Activated naive CD4-positive, alpha-beta T cell treated with anti-CD3 and anti-CD28 coated beads for 36 hours (primary cell): ENCODE results near the gene RAB11FIP4. TPM values are rescaled to one million over a fixed set of nuclear protein-coding genes. Genes with fewer than 3 reads are reported as not detected.

Source experiments
- CTCF ChIA-PET: fragments of 350-600 bp; sonication (Branson Sonifier 250); formaldehyde crosslinking; loops from one replicate; lab custom pipeline; 2021; ENCODE audit warnings: antibody characterized with exemption; lab: Charles Lee
- DNase-seq: peaks from one replicate; pipeline ENCODE4 v3.0.0-alpha.2; 2020
- H3K27ac Mint-ChIP-seq: one replicate; pipeline ENCODE4 v1.8.0; 2021; ENCODE audit warnings: mild to moderate bottlenecking, mixed read lengths
- H3K27me3 Mint-ChIP-seq: one replicate; pipeline ENCODE4 v1.8.0; 2021; ENCODE audit warnings: low read depth, mixed read lengths
- H3K36me3 Mint-ChIP-seq: one replicate; pipeline ENCODE4 v1.8.0; 2021; ENCODE audit warnings: low read depth, mixed read lengths
- H3K4me1 Mint-ChIP-seq: one replicate; pipeline ENCODE4 v1.8.0; 2021; ENCODE audit warnings: low read depth, mixed read lengths
- H3K4me3 Mint-ChIP-seq: one replicate; pipeline ENCODE4 v1.8.0; 2021; ENCODE audit warnings: mild to moderate bottlenecking, moderate library complexity, mixed read lengths
- H3K9me3 Mint-ChIP-seq: one replicate; pipeline ENCODE4 v1.8.0; 2021; ENCODE audit warnings: mixed read lengths
- intact Hi-C: fragments of 100-400 bp; cut with micrococcal nuclease; formaldehyde crosslinking; loops from one replicate; pipeline ENCODE4 v1.15.1; 2023
- total RNA-seq, 2 experiments: library from RNA; stranded (reverse); gene quantifications; one replicate each; pipeline ENCODE4 v1.2.3, GENCODE V29; 2021

Gene RAB11FIP4
- total RNA-seq, 2 experiments from 2014 or later, result 31.3 to 33.1 TPM

DNA sequence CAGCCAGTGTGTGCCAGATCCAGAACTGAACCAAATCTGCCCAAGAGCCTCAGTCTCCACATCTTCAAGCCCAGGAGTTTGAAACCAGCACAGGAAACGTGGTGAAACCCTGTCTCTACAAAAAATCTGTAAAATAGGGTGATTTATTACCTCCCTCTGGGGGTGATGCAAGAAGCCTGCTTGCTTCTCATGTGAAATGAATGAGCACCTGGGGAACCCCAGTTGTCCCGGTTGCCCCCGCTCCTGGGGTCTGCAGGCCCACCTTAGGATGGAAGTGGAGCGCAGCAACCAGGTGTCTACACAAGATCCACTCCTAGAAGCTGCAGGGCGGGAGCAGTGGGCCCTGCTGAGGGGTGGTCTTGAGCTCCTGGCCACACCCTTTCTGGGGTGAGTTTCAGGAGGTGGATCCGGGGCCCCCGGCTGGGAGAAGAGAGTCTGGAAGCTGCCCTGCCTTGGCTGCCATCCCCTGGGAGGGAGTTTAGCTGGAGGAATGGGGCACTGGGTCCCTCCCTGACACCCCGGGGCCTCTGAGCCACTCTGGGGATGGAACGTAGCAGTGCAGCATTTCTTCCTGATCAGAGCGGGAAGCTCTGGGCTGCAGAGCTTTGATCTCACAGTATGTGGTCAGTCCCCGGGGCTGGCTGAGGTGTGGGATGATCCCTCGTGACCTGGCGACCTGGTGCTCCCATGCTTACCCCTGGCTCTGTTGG is 117.8 kb downstream of the RAB11FIP4 start:
- peaks cover 52% of the 10 kb centered on the region for H3K4me1 Mint-ChIP-seq
- peak overlapping the region; percentile 93 for H3K4me3 Mint-ChIP-seq
- H3K27me3 Mint-ChIP-seq, result no peaks in the 10 kb centered on the region
- no peaks in the 10 kb centered on the region for H3K9me3 Mint-ChIP-seq
- H3K36me3 Mint-ChIP-seq, result peaks cover 2% of the 10 kb centered on the region
- CTCF ChIA-PET, result interaction anchor here (0.5 to 3.5 kb wide), 14 partner anchors 8 to 293 kb away, joined by 3 to 34 read pairs (median 4); no protein-coding TSS in a partner anchor
- intact Hi-C loops, result loop anchor here (1.0 kb wide), 2 partner anchors 15 to 21 kb away; no protein-coding TSS in a partner anchor
- H3K27ac Mint-ChIP-seq, result peak overlapping the region; percentile 100
- DNase-seq, result peak; percentile 60

DNA sequence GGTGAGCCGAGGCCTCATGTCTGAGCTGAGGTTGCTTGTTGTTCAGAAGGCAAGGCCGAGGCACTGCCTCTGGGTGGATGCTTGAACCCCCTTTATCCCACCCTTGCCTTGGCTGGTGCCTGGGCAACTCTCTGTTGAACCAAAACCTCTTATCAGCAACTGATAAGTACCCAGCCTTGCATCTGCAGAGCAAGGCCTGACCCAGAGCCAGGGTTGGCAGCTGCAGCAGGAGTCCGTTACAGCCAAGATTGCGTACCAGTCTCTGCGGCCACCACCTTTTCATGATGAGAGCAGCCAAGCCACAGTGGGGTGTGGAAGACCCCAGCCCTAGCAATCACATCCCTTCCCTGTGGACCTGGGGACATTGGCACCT is 118.3 kb downstream of the RAB11FIP4 start:
- peaks cover 54% of the 10 kb centered on the region for H3K4me1 Mint-ChIP-seq

GRCh38 chr17:31510308-31511194 is 119.1 kb downstream of the RAB11FIP4 start:
- intact Hi-C loops, result no loop called here
- H3K36me3 Mint-ChIP-seq, result peaks cover 2% of the 10 kb centered on the region
- no peaks in the 10 kb centered on the region for H3K27me3 Mint-ChIP-seq
- no peaks in the 10 kb centered on the region for H3K9me3 Mint-ChIP-seq
- peak overlapping the region; percentile 100 for H3K27ac Mint-ChIP-seq
- DNase-seq, result peak; percentile 48
- peak overlapping the region; percentile 93 for H3K4me3 Mint-ChIP-seq
- CTCF ChIA-PET, result interaction anchor here (0.8 to 3.5 kb wide), 15 partner anchors 7 to 294 kb away, joined by 3 to 34 read pairs (median 5); no protein-coding TSS in a partner anchor
- peaks cover 60% of the 10 kb centered on the region for H3K4me1 Mint-ChIP-seq

More for the DNA sequence above, 118.3 kb downstream of the RAB11FIP4 start:
- Mint-ChIP-seq H3K27me3 (no peaks in the 10 kb centered on the region), H3K4me3 (peak overlapping the region; percentile 93), H3K36me3 (peaks cover 2% of the 10 kb centered on the region), H3K9me3 (no peaks in the 10 kb centered on the region), H3K27ac (peak overlapping the region; percentile 100)
- CTCF ChIA-PET, result interaction anchor here (0.8 to 3.5 kb wide), 14 partner anchors 8 to 293 kb away, joined by 3 to 34 read pairs (median 6); no protein-coding TSS in a partner anchor
- DNase-seq, result no peak
- intact Hi-C loops, result loop anchor here (1.0 kb wide), 2 partner anchors 15 to 21 kb away; no protein-coding TSS in a partner anchor

DNA sequence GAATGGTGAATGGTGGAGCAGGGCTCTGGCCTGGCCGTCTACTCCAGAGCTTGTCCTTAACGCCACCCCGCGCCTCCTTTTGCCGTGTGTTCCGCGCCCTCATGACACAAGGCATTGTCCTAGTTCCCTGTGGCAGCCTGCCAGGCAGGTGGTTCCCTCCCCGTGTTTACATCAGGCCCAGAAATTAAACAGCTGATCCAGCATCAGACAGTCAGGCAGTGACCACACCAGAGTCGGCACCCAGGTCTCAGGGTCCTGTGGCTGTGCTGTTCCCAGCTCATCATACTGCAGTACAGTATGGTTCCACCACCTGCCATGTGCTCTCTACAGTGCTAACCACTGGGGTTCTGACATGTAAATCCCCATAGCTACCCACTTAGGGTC is 119.7 kb downstream of the RAB11FIP4 start:
- CTCF ChIA-PET, result interaction anchor here (0.8 to 3.5 kb wide), 10 partner anchors 11 to 122 kb away, joined by 3 to 34 read pairs (median 10); no protein-coding TSS in a partner anchor
- Mint-ChIP-seq H3K27ac (no peak overlapping the region), H3K27me3 (no peaks in the 10 kb centered on the region), H3K9me3 (no peaks in the 10 kb centered on the region), H3K4me1 (peaks cover 62% of the 10 kb centered on the region), H3K4me3 (no peak overlapping the region), H3K36me3 (peaks cover 2% of the 10 kb centered on the region)
- no peak for DNase-seq
- intact Hi-C loops, result no loop called here

DNA sequence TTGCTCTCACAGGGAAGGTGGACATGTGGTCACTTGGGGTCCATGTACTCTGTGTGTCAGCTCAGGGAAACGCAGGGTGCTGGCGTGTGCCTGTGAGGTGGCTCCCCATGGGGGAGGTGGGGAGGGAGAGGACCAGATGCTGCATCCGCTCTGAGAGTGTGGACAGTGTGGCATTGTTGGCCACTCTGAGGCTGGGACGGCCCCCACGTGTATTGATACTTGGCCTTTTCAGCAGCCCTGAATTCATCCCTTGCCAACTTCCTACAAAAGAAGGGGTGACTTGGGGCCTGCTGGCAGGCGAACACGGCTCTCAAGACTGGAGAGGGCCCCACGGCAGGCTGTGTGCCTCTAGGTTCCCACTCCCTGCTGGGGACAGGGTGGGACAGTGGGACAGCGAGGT is 120.1 kb downstream of the RAB11FIP4 start:
- Mint-ChIP-seq H3K9me3 (no peaks in the 10 kb centered on the region), H3K27me3 (no peaks in the 10 kb centered on the region), H3K36me3 (peaks cover 2% of the 10 kb centered on the region), H3K4me3 (no peak overlapping the region), H3K4me1 (peaks cover 61% of the 10 kb centered on the region), H3K27ac (no peak overlapping the region)
- DNase-seq, result no peak
- CTCF ChIA-PET, result interaction anchor here (1.0 to 3.5 kb wide), 8 partner anchors 10 to 122 kb away, joined by 3 to 25 read pairs (median 7); no protein-coding TSS in a partner anchor
- intact Hi-C loops, result no loop called here

- CTCF ChIA-PET, result interaction anchor here (1.0 to 3.5 kb wide), 4 partner anchors 10 to 75 kb away, joined by 3 to 25 read pairs (median 4); no protein-coding TSS in a partner anchor
- intact Hi-C loops, result no loop called here
- Mint-ChIP-seq H3K4me1 (peaks cover 59% of the 10 kb centered on the region), H3K27me3 (no peaks in the 10 kb centered on the region), H3K36me3 (peaks cover 2% of the 10 kb centered on the region), H3K4me3 (no peak overlapping the region), H3K9me3 (no peaks in the 10 kb centered on the region), H3K27ac (no peak overlapping the region)
- DNase-seq, result no peak
These were observed 120.7 kb downstream of the RAB11FIP4 start for GRCh38 chr17:31512104-31512740.

GRCh38 chr17:31512796-31513195 is 121.3 kb downstream of the RAB11FIP4 start:
- no peak for DNase-seq
- no peaks in the 10 kb centered on the region for H3K27me3 Mint-ChIP-seq
- H3K9me3 Mint-ChIP-seq, result no peaks in the 10 kb centered on the region
- CTCF ChIA-PET, result interaction anchor here (0.6 to 1.5 kb wide), 3 partner anchors 10 to 487 kb away, joined by 3 to 5 read pairs (median 4); no protein-coding TSS in a partner anchor
- no peak overlapping the region for H3K27ac Mint-ChIP-seq
- peaks cover 2% of the 10 kb centered on the region for H3K36me3 Mint-ChIP-seq
- H3K4me3 Mint-ChIP-seq, result no peak overlapping the region
- peaks cover 56% of the 10 kb centered on the region for H3K4me1 Mint-ChIP-seq
- intact Hi-C loops, result no loop called here

DNA sequence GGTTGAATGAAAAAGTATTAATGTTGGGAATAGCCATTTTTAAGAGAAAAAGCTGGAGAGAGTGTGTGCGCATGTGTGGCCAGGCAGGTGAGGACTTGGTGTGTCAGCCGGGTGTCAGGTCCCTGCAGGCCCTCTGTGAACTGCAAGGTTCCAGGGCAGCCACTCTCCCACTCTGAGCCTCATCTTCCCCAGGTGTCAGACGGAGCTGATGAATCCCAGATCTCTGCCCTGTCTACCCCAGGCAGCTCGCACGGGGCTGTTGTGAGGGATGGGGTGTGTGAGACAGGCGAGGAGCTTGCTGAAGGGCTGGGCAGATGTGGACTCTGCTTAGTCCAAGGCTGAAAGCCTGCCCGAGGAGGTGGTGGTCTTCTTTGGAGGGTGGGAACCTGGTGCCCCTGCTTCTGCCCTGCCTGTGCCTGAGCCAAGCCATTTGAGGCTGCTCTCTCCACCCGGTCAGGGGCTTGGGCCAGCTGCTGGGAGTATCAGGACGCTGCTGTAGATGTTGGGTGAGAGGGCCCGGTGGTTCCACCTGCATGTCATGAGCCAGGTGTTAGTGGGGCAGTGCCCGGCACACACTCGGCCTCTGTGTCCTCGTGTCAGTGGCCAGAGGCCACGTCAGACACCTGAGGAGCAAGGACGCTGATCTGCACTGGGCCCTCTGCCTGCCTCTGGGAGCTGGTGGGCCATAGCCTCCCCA is 122.4 kb downstream of the RAB11FIP4 start:
- intact Hi-C loops, result no loop called here
- CTCF ChIA-PET, result no interaction called here
- no peak overlapping the region for H3K27ac Mint-ChIP-seq
- no peak overlapping the region for H3K4me3 Mint-ChIP-seq
- H3K27me3 Mint-ChIP-seq, result no peaks in the 10 kb centered on the region
- peaks cover 45% of the 10 kb centered on the region for H3K4me1 Mint-ChIP-seq
- no peaks in the 10 kb centered on the region for H3K9me3 Mint-ChIP-seq
- DNase-seq, result no peak
- H3K36me3 Mint-ChIP-seq, result peaks cover 2% of the 10 kb centered on the region

GRCh38 chr17:31515267-31515666 is 123.8 kb downstream of the RAB11FIP4 start:
- no peaks in the 10 kb centered on the region for H3K9me3 Mint-ChIP-seq
- H3K4me3 Mint-ChIP-seq, result no peak overlapping the region
- peaks cover 6% of the 10 kb centered on the region for H3K36me3 Mint-ChIP-seq
- peak overlapping the region; percentile 50 for H3K27ac Mint-ChIP-seq
- no peaks in the 10 kb centered on the region for H3K27me3 Mint-ChIP-seq
- peaks cover 34% of the 10 kb centered on the region for H3K4me1 Mint-ChIP-seq
- intact Hi-C loops, result loop anchor here (5.0 kb wide), 1 partner anchor 38 kb away; no protein-coding TSS in a partner anchor
- CTCF ChIA-PET, result interaction anchor here (0.9 kb wide), 1 partner anchor 16 kb away, joined by 3 read pairs; no protein-coding TSS in a partner anchor
- DNase-seq, result no peak

GRCh38 chr17:31517524-31517923 is 126.0 kb downstream of the RAB11FIP4 start:
- CTCF ChIA-PET, result interaction anchor here (0.8 to 1.8 kb wide), 6 partner anchors 8 to 128 kb away, joined by 5 to 8 read pairs (median 6); no protein-coding TSS in a partner anchor
- H3K27ac Mint-ChIP-seq, result no peak overlapping the region
- no peak overlapping the region for H3K4me3 Mint-ChIP-seq
- H3K36me3 Mint-ChIP-seq, result peaks cover 11% of the 10 kb centered on the region
- DNase-seq, result no peak
- H3K4me1 Mint-ChIP-seq, result peaks cover 21% of the 10 kb centered on the region
- no peaks in the 10 kb centered on the region for H3K9me3 Mint-ChIP-seq
- no peaks in the 10 kb centered on the region for H3K27me3 Mint-ChIP-seq
- intact Hi-C loops, result loop anchor here (2.0 to 5.0 kb wide), 2 partner anchors 40 to 81 kb away; no protein-coding TSS in a partner anchor

DNA sequence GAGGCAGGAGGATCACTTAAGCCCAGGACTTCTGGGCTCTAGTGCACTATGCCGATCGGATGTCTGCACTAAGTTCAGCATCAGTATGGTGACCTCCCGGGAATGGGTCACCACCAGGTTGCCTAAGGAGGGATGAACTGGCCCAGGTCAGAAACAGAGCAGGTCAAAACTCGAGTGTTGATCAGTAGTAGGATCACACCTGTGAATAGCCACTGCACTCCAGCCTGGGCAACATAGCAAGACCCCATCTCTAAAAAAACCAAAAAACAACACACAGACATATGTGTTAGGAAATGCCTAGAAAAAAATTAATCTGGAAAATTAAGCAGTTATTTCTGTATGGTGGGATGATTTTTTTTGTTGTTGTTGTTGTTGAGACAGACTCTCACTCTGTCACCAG is 127.0 kb downstream of the RAB11FIP4 start:
- no peaks in the 10 kb centered on the region for H3K27me3 Mint-ChIP-seq
- no peaks in the 10 kb centered on the region for H3K9me3 Mint-ChIP-seq
- peaks cover 18% of the 10 kb centered on the region for H3K4me1 Mint-ChIP-seq
- no peak overlapping the region for H3K4me3 Mint-ChIP-seq
- DNase-seq, result no peak
- peaks cover 13% of the 10 kb centered on the region for H3K36me3 Mint-ChIP-seq
- intact Hi-C loops, result loop anchor here (5.0 kb wide), 1 partner anchor 41 kb away; no protein-coding TSS in a partner anchor
- CTCF ChIA-PET, result interaction anchor here (0.6 to 1.8 kb wide), 6 partner anchors 10 to 129 kb away, joined by 3 to 8 read pairs (median 6); no protein-coding TSS in a partner anchor
- no peak overlapping the region for H3K27ac Mint-ChIP-seq
